Pancreas (tissue), 10 donors: Measurements from ENCODE around the gene RANBP1. TPM values are rescaled to one million over a fixed set of nuclear protein-coding genes. Genes with fewer than 3 reads are reported as not detected.
A peak's percentile ranks its signal among the peaks of the same experiment; 100 is the strongest.

Experiments used
- ATAC-seq, 4 donors: fragments of 200-7000 bp; cut with Tn5 transposase; one replicate each; pipeline versions ENCODE4 v1.8.0 to v1.9.1; 2020; ENCODE audit warnings: mild to moderate bottlenecking in 4 of 4, moderate library complexity in 4 of 4
- DNase-seq, 6 donors: peaks; one replicate each; pipeline ENCODE4 v3.0.0-alpha.2; 2020
- FAIRE-seq: peaks from 2 replicates; lab custom pipeline; 2012; peaks lifted over from hg19 to GRCh38; lab: Jason Lieb, UNC
- H3K27ac ChIP-seq, 4 donors: fragments of 200-600 bp; sonication (generic); 1 replicate in 3 of 4; 2 replicates in 1 of 4; pipeline versions ENCODE4 v1.5.0 to v1.8.0; 2020
- H3K27me3 ChIP-seq, 4 donors: fragments of 200-600 bp; one replicate each; pipeline ENCODE4 v1.8.0; 2021
- H3K36me3 ChIP-seq, 3 donors: fragments of 200-600 bp; sonication (generic) in 1 of 3; one replicate each; pipeline versions ENCODE4 v1.5.0 to v1.8.0; 2020 to 2021
- H3K4me1 ChIP-seq, 3 donors: fragments of 200-600 bp; one replicate each; pipeline ENCODE4 v1.8.0; 2021
- H3K4me3 ChIP-seq, 4 donors: fragments of 200-600 bp; sonication (generic) in 2 of 4; one replicate each; pipeline versions ENCODE4 v1.5.0 to v1.8.0; 2020 to 2021
- H3K9me3 ChIP-seq, 4 donors: fragments of 200-600 bp; one replicate each; pipeline ENCODE4 v1.8.0; 2021
- WGBS, 2 donors: extraction: QIAGEN DNeasy Blood & Tissue Kit; methylation state at CpG; one replicate each; pipeline ENCODE4 v1.1.7; 2013; 5-methylcytosine and 5-hydroxymethylcytosine counted together
- intact Hi-C, 3 donors: fragments of 100-400 bp; cut with DNase I; formaldehyde crosslinking; loops; one replicate each; pipeline versions ENCODE4 v1.11.1 to v1.14.2; 2022
- polyA plus RNA-seq, 2 donors: library from polyadenylated mRNA; stranded (reverse); fragments of 200-250 nt; gene quantifications; one replicate each; pipeline ENCODE4 v1.2.3, GENCODE V29; 2013
- total RNA-seq, 6 donors: library from RNA; stranded (reverse); fragmentation: NEBNext Ultra II Directional in 4 of 6; extraction: Animal tissue kit (Norgen Biotek cat#: 25700) in 4 of 6; gene quantifications; one replicate each; pipeline versions ENCODE4 v1.2.1 to v1.2.4, GENCODE V29; 2021 to 2023
- TF ChIP-seq, protein P1 (sequence below), 4 donors: fragments of 200-600 bp; sonication (generic) in 3 of 4; IDR thresholded peaks; one replicate each; pipeline versions ENCODE4 v1.5.0 to v1.8.0; 2021; ENCODE audit warnings: antibody characterized with exemption in 4 of 4
- donor health status: healthy with polysubstance abuse.
- donor health status: DM: no; HTN: no; CAD: no; lungs with moderate emphysema.
- donor health status: DM: no; HTN: no; CAD: no.
- donor health status: control.
- donor health status: control.
- donor health status: Bipolar disorder and iron deficiency.
- donor health status: DM: yes; HTN: yes; CAD: no.
- donor health status: DM: no; HTN: no; CAD: no.
- donor health status: DM: no; HTN: no; CAD: no.
- donor health status: DM: yes; HTN: yes; CAD: no.

The RANBP1 gene
- total and polyA plus RNA-seq, 8 donors: 25.1 to 44.0 (median 34.3) TPM

DNA sequence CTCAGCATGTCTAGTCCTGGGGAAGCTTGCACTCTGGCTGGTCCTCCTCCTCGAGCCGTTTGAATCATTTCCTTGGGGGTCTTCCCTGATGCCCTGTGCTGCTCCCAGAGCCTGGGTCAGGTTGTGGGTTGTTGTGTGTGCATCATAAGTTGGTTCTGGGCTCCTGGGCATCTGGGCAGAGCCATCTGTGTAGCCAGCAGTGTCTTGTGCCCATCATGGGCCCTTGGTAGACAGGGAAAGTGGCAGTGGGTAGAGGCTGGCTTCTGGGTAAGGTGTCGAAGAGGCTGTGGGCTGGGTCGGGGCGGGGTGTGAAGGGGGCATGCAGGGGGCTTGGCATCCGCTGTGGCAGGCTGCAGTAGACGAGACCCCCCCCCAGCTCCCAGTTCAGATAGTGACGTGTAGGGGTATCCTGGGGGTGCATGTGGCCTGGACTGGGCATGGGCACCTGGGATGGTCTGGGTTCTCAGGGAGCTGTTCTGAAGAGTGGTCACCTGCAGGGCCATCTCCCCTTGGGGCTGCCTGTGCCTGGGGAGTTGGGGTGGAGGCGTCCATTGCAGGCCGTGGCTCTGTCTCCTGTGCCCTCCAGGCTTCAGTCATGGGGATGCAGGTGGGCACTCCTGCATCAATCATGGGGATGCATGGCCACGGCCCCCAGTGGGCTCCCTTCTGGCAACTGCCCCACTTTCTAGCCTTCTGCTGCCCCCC is 8.3 kb downstream of the RANBP1 start:
- Histone ChIP-seq H3K27ac (no peak overlapping the region), H3K27me3 (no peaks in the 10 kb centered on the region), H3K4me3 (no peak overlapping the region), H3K9me3 (no peaks in the 10 kb centered on the region), H3K36me3 (peaks cover 0 to 10% (median 0%) of the 10 kb centered on the region in 3 donors), H3K4me1 (peaks cover 0 to under 1% (median 0%) of the 10 kb centered on the region in 3 donors)
- no peak for ATAC-seq
- intact Hi-C loops: loop anchor here in 2 of 3 donors (10.0 kb wide), 1 partner anchor 149 kb away; no protein-coding TSS in a partner anchor
- TF ChIP-seq, protein P1, sequence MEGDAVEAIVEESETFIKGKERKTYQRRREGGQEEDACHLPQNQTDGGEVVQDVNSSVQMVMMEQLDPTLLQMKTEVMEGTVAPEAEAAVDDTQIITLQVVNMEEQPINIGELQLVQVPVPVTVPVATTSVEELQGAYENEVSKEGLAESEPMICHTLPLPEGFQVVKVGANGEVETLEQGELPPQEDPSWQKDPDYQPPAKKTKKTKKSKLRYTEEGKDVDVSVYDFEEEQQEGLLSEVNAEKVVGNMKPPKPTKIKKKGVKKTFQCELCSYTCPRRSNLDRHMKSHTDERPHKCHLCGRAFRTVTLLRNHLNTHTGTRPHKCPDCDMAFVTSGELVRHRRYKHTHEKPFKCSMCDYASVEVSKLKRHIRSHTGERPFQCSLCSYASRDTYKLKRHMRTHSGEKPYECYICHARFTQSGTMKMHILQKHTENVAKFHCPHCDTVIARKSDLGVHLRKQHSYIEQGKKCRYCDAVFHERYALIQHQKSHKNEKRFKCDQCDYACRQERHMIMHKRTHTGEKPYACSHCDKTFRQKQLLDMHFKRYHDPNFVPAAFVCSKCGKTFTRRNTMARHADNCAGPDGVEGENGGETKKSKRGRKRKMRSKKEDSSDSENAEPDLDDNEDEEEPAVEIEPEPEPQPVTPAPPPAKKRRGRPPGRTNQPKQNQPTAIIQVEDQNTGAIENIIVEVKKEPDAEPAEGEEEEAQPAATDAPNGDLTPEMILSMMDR (IDR thresholded peaks at IDR 0.05): no peak
- WGBS, 2 donors: 92 to 97% methylated on average over 10 to 11 of the region's 11 CpGs
- peak in 1 of 6 donors; percentile 72 for DNase-seq
- FAIRE-seq: no peak

DNA sequence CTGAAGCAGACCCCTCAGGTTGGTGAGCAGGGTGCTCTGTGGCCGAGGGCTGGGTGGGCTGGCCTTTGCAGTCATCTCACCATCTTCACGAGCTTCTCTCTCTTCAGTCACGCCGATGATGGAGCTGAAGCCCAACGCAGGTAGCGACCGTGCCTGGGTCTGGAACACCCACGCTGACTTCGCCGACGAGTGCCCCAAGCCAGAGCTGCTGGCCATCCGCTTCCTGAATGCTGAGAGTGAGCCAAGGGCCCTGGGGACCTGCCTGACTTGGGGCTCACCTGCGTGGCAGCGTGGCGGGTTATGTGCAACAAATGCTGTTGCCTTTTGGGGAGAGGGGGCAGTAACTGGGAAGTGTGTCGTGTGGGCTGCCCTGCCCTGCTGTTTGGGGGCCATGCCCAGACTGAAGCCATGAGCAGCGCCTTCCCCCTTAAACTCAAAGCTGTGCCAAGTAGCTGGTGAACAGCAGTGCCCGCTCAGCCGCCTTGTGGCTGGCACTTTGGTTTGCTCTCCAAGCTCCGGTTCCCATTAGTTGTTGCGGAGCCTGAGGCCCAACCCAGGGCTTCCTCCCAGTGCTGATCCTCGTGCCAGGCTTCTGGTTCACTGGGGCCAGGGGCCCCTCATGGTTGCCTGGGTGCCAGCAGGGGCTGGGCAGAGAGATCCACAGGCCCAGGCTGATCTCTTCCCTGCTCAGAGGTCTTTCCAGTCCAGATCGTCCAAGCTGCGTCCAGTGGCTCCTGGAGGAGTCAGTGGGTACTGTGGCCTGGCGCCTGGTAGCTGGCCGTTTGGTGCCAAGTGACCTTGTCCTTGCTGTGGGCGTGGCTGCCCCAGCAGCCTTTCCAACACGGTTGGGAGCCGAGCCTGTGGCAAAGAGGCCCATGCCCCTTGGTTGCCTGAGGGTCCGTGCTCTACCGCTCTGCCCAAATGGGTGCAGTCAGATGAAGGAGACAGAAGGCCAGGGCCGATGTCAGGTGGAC is 9.6 kb downstream of the RANBP1 start:
- peak in 1 of 6 donors; percentile 68 for DNase-seq
- Histone ChIP-seq H3K36me3 (peaks cover 0 to 10% (median 0%) of the 10 kb centered on the region in 3 donors), H3K4me1 (no peaks in the 10 kb centered on the region), H3K27ac (no peak overlapping the region), H3K4me3 (no peak overlapping the region), H3K27me3 (no peaks in the 10 kb centered on the region), H3K9me3 (no peaks in the 10 kb centered on the region)
- ATAC-seq: peak in 1 of 4 donors; percentile 28
- intact Hi-C loops: loop anchor here in 2 of 3 donors (10.0 kb wide), 1 partner anchor 151 kb away; no protein-coding TSS in a partner anchor
- WGBS, 2 donors: 80 to 82% methylated on average over 32 of the region's 32 CpGs
- TF ChIP-seq, protein P1 (IDR thresholded peaks at IDR 0.05): no peak
- FAIRE-seq: no peak

DNA sequence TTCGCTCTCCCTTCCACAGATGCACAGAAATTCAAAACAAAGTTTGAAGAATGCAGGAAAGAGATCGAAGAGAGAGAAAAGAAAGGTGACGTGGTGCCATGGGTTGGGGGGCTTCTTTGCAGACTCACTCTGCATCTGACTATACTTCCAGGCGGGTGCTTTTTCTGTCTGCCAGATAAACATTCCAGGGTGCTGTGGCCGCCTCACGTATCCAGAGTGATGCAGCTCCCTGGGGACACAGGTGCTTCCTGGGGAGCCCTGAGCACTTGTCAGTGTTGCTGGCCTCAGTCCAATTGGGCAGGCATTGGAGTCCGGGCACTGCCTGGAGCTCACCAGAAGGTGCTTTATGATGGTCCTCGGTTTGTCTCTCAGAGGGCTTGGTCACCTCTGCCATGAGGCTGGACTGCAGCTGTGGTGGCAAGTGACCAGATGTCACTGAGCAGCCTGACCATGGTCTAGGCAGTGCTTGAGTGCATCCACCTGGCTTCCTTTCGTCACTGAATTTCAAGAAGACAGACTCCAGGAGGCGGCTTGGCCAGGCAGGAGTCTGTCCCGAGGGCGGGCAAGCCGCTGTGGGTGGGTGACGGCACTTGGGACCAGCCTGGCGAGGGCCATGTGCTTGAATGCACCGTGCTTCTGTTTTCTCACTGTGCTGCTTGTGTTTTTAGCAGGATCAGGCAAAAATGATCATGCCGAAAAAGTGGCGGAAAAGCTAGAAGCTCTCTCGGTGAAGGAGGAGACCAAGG is 10.6 kb downstream of the RANBP1 start:
- no peaks in the 10 kb centered on the region for H3K9me3 ChIP-seq
- WGBS, 2 donors: 87 to 89% methylated on average over 19 of the region's 19 CpGs
- no peak for FAIRE-seq
- H3K36me3 ChIP-seq: peaks cover 0 to 10% (median 0%) of the 10 kb centered on the region in 3 donors
- peak in 1 of 6 donors; percentile 32 for DNase-seq
- TF ChIP-seq, protein P1 (IDR thresholded peaks at IDR 0.05): no peak
- no peaks in the 10 kb centered on the region for H3K4me1 ChIP-seq
- no peak overlapping the region for H3K4me3 ChIP-seq
- ATAC-seq: no peak
- no peak overlapping the region for H3K27ac ChIP-seq
- H3K27me3 ChIP-seq: no peaks in the 10 kb centered on the region
- intact Hi-C loops: loop anchor here in 2 of 3 donors (10.0 kb wide), 1 partner anchor 152 kb away; no protein-coding TSS in a partner anchor

DNA sequence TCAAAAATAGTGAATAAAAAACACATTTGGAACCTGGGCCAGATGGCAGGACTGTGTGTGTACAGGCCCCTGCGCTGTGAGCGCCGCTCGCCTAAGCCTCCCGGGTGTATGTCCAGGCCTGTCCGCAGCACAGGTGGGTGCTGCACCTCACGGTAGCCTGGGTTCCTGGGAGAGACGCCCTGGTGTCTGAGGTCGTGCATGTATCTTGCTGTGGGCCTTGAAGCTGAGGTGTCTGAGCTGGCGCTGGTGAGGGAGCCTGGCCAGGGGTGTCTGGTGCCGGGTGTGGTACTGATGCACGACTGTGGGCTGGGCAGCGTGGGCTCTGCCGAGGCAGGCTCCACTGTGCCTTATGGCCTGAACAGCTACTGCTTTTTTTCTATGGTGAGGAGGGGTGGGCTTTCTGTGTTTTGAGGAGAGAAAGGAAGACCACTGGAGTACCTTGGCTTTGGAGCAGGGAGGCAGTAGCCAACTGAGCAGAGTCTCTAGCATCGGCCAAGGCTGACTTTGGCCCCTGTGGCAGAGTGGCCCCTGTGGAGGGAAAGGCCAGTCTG is 11.5 kb downstream of the RANBP1 start:
- H3K9me3 ChIP-seq: no peaks in the 10 kb centered on the region
- peaks cover 0 to 10% (median 0%) of the 10 kb centered on the region in 3 donors for H3K36me3 ChIP-seq
- TF ChIP-seq, protein P1 (IDR thresholded peaks at IDR 0.05): no peak
- 88 to 91% methylated on average over 15 of the region's 15 CpGs for WGBS, 2 donors
- H3K4me3 ChIP-seq: no peak overlapping the region
- no peak overlapping the region for H3K27ac ChIP-seq
- DNase-seq: no peak
- H3K27me3 ChIP-seq: no peaks in the 10 kb centered on the region
- ATAC-seq: no peak
- intact Hi-C loops: loop anchor here in 2 of 3 donors (10.0 kb wide), 1 partner anchor 153 kb away; no protein-coding TSS in a partner anchor
- FAIRE-seq: no peak
- peaks cover 0 to under 1% (median 0%) of the 10 kb centered on the region in 3 donors for H3K4me1 ChIP-seq
